NCI-H748 (cell line): ENCODE data around the gene VCAN.

Experiments
- DNase-seq: peaks from one replicate; lab custom pipeline; 2025; ENCODE audit not compliant: unreplicated experiment; lab: John Stamatoyannopoulos, UW

Gene VCAN

GRCh38 chr5:83494087-83494620, 22.6 kb downstream of the VCAN start:
- DNase-seq: no peak

GRCh38 chr5:83494666-83495065, 23.1 kb downstream of the VCAN start:
- no peak for DNase-seq

GRCh38 chr5:83496626-83497025, 25.1 kb downstream of the VCAN start:
- DNase-seq: no peak

GRCh38 chr5:83498585-83498984, 27.0 kb downstream of the VCAN start:
- no peak for DNase-seq

- peak; percentile 48 for DNase-seq
Measured at GRCh38 chr5:83503662-83504061, 32.1 kb downstream of the VCAN start.

GRCh38 chr5:83507431-83507830, 35.9 kb downstream of the VCAN start:
- DNase-seq: no peak

GRCh38 chr5:83509540-83509939, 38.0 kb downstream of the VCAN start:
- DNase-seq: no peak

GRCh38 chr5:83510260-83510659, 38.7 kb downstream of the VCAN start:
- no peak for DNase-seq

GRCh38 chr5:83512061-83512745, 40.7 kb downstream of the VCAN start:
- no peak for DNase-seq

GRCh38 chr5:83513081-83513480, 41.5 kb downstream of the VCAN start:
- no peak for DNase-seq

- no peak for DNase-seq
Measured at GRCh38 chr5:83513491-83513890, 41.9 kb downstream of the VCAN start.

GRCh38 chr5:83516377-83516776, 44.8 kb downstream of the VCAN start:
- DNase-seq: no peak

- DNase-seq: no peak
Measured at GRCh38 chr5:83517072-83517687, 45.6 kb downstream of the VCAN start.

GRCh38 chr5:83517688-83518085, 46.1 kb downstream of the VCAN start:
- no peak for DNase-seq

GRCh38 chr5:83518319-83519061, 46.9 kb downstream of the VCAN start:
- no peak for DNase-seq

GRCh38 chr5:83522446-83522845, 50.9 kb downstream of the VCAN start:
- no peak for DNase-seq

GRCh38 chr5:83523929-83524328, 52.4 kb downstream of the VCAN start:
- DNase-seq: no peak

- DNase-seq: no peak
Measured at GRCh38 chr5:83524345-83524744, 52.8 kb downstream of the VCAN start.

GRCh38 chr5:83524991-83525390, 53.4 kb downstream of the VCAN start:
- no peak for DNase-seq

- no peak for DNase-seq
Measured at GRCh38 chr5:83526289-83526688, 54.7 kb downstream of the VCAN start.

GRCh38 chr5:83527221-83527620, 55.7 kb downstream of the VCAN start:
- DNase-seq: no peak
